ENCODE measurements around the gene HHAT. TPM values are rescaled to one million over a fixed set of nuclear protein-coding genes. Genes with fewer than 3 reads are reported as not detected.
"Not testable (repeated sequence)": the region's sequence is repeated elsewhere in the genome, so short reads cannot be mapped to it uniquely, and the experiment has no call there.

Gene HHAT
- total RNA-seq, 1 donor from 2014 or later: 11.8 TPM

DNA sequence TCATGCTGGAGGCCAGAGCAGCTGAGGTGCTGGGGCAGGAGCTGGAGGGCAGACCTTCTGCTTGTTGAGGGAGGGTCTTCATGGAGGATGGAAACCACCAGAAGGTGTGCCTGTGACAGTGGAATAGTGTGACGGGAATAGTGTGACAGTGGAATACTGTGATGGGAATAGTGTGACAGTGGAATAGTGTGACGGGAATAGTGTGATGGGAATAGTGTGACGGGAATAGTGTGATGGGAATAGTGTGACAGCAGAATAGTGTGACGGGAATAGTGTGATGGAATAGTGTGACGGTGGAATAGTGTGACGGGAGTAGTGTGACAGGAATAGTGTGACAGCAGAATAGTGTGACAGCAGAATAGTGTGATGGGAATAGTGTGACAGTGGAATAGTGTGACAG lies 325.1 kb downstream of the HHAT start:
- DNase-seq (ENCODE audit: extremely low spot score in 2 of 2): peak; percentile 90 to 100
- intact Hi-C loops (cut with DNase I): no loop called here
- no peak overlapping the region for H3K4me3 ChIP-seq
- no peaks in the 10 kb centered on the region for H3K36me3 ChIP-seq
- no peak for TF ChIP-seq POLR2AphosphoS5 (IDR thresholded peaks at IDR 0.05; ENCODE audit: insufficient read depth in 1 of 2, low read depth in 1 of 2)
- TF ChIP-seq, protein P1, sequence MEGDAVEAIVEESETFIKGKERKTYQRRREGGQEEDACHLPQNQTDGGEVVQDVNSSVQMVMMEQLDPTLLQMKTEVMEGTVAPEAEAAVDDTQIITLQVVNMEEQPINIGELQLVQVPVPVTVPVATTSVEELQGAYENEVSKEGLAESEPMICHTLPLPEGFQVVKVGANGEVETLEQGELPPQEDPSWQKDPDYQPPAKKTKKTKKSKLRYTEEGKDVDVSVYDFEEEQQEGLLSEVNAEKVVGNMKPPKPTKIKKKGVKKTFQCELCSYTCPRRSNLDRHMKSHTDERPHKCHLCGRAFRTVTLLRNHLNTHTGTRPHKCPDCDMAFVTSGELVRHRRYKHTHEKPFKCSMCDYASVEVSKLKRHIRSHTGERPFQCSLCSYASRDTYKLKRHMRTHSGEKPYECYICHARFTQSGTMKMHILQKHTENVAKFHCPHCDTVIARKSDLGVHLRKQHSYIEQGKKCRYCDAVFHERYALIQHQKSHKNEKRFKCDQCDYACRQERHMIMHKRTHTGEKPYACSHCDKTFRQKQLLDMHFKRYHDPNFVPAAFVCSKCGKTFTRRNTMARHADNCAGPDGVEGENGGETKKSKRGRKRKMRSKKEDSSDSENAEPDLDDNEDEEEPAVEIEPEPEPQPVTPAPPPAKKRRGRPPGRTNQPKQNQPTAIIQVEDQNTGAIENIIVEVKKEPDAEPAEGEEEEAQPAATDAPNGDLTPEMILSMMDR (IDR thresholded peaks at IDR 0.05): no peak
- TF ChIP-seq POLR2A (IDR thresholded peaks at IDR 0.05): no peak
- H3K27me3 ChIP-seq: no peaks in the 10 kb centered on the region
- H3K4me1 ChIP-seq: no peaks in the 10 kb centered on the region
- H3K9me3 ChIP-seq: no peaks in the 10 kb centered on the region
- no peak overlapping the region for H3K27ac ChIP-seq

GRCh38 chr1:210654176-210654981 lies 325.7 kb downstream of the HHAT start:
- no peak for DNase-seq (ENCODE audit: extremely low spot score in 2 of 2)
- no peak overlapping the region for H3K4me3 ChIP-seq
- TF ChIP-seq POLR2A (IDR thresholded peaks at IDR 0.05) (no peak), POLR2AphosphoS5 (IDR thresholded peaks at IDR 0.05; ENCODE audit: insufficient read depth in 1 of 2, low read depth in 1 of 2) (no peak)
- TF ChIP-seq, protein P1 (IDR thresholded peaks at IDR 0.05): no peak
- H3K27me3 ChIP-seq: no peaks in the 10 kb centered on the region
- H3K27ac ChIP-seq: no peak overlapping the region
- H3K9me3 ChIP-seq: no peaks in the 10 kb centered on the region
- no peaks in the 10 kb centered on the region for H3K36me3 ChIP-seq
- H3K4me1 ChIP-seq: no peaks in the 10 kb centered on the region
- intact Hi-C loops (cut with DNase I): no loop called here

GRCh38 chr1:210655511-210655910 lies 326.8 kb downstream of the HHAT start:
- no peak for TF ChIP-seq POLR2A (IDR thresholded peaks at IDR 0.05)
- TF ChIP-seq, protein P1 (IDR thresholded peaks at IDR 0.05): no peak
- no peak for TF ChIP-seq POLR2AphosphoS5 (IDR thresholded peaks at IDR 0.05; ENCODE audit: insufficient read depth in 1 of 2, low read depth in 1 of 2)
- Histone ChIP-seq H3K4me3 (no peak overlapping the region), H3K4me1 (no peaks in the 10 kb centered on the region), H3K36me3 (no peaks in the 10 kb centered on the region), H3K27ac (no peak overlapping the region), H3K9me3 (no peaks in the 10 kb centered on the region), H3K27me3 (no peaks in the 10 kb centered on the region)
- intact Hi-C loops (cut with DNase I): no loop called here
- no peak for DNase-seq (ENCODE audit: extremely low spot score in 2 of 2)

GRCh38 chr1:210657806-210658205 lies 329.1 kb downstream of the HHAT start:
- no peaks in the 10 kb centered on the region for H3K9me3 ChIP-seq
- no peaks in the 10 kb centered on the region for H3K27me3 ChIP-seq
- no peak overlapping the region for H3K27ac ChIP-seq
- no peaks in the 10 kb centered on the region for H3K4me1 ChIP-seq
- no peak overlapping the region for H3K4me3 ChIP-seq
- intact Hi-C loops (cut with DNase I): no loop called here
- H3K36me3 ChIP-seq: no peaks in the 10 kb centered on the region
- TF ChIP-seq POLR2A (IDR thresholded peaks at IDR 0.05): no peak
- TF ChIP-seq, protein P1 (IDR thresholded peaks at IDR 0.05): no peak
- no peak for TF ChIP-seq POLR2AphosphoS5 (IDR thresholded peaks at IDR 0.05; ENCODE audit: insufficient read depth in 1 of 2, low read depth in 1 of 2)
- DNase-seq (ENCODE audit: extremely low spot score in 2 of 2): no peak

- H3K4me1 ChIP-seq; H3K4me3 ChIP-seq; DNase-seq (ENCODE audit: extremely low spot score in 2 of 2); H3K27ac ChIP-seq; H3K9me3 ChIP-seq; intact Hi-C loops (cut with DNase I); H3K27me3 ChIP-seq; H3K36me3 ChIP-seq: not testable (repeated sequence)
Observed at GRCh38 chr1:210661520-210661919, 332.8 kb downstream of the HHAT start.

All from vagina (tissue), 2 donors.